Mesendoderm (in vitro differentiated cells): Measurements from ENCODE around the gene CAPN11.

Experiments used
- DNase-seq: peaks from one replicate; pipeline ENCODE4 v3.0.0; 2013
- H2AK5ac ChIP-seq: 2 replicates; pipeline ENCODE4 v1.6.1; 2013; ENCODE audit warnings: low read length, inconsistent platforms
- H2BK120ac ChIP-seq: 2 replicates; pipeline ENCODE4 v1.6.1; 2013; ENCODE audit warnings: low read depth, mild to moderate bottlenecking, low read length, moderate library complexity, mixed read lengths
- H2BK15ac ChIP-seq: replicated peaks from 2 replicates; pipeline ENCODE4 v1.6.1; 2013; ENCODE audit warnings: low read depth, mild to moderate bottlenecking, moderate library complexity
- H2BK5ac ChIP-seq: 2 replicates; pipeline ENCODE4 v1.6.1; 2013; ENCODE audit warnings: low read length, inconsistent platforms
- H3K18ac ChIP-seq: 2 replicates; pipeline ENCODE4 v1.6.1; 2013; ENCODE audit warnings: mild to moderate bottlenecking, low read length, mixed read lengths
- H3K23ac ChIP-seq: one replicate; pipeline ENCODE4 v1.6.1; 2013; ENCODE audit warnings: low read length
- H3K27ac ChIP-seq: 2 replicates; pipeline ENCODE4 v1.5.1; 2013; ENCODE audit warnings: low read depth, mild to moderate bottlenecking, inconsistent platforms, low read length, moderate library complexity
- H3K27me3 ChIP-seq: 2 replicates; pipeline ENCODE4 v1.6.1; 2013; ENCODE audit warnings: low read length, control low read depth, mild to moderate bottlenecking, inconsistent platforms; ENCODE audit not compliant: insufficient read depth, poor library complexity
- H3K36me3 ChIP-seq: 2 replicates; pipeline ENCODE4 v1.6.1; 2013; ENCODE audit warnings: low read length, inconsistent platforms; ENCODE audit not compliant: control insufficient read depth, insufficient read depth
- H3K4ac ChIP-seq: one replicate; pipeline ENCODE4 v1.6.1; 2013; ENCODE audit warnings: low read depth, mild to moderate bottlenecking, low read length, moderate library complexity
- H3K4me1 ChIP-seq: 2 replicates; pipeline ENCODE4 v1.6.1; 2013; ENCODE audit warnings: low read depth, low read length, inconsistent platforms; ENCODE audit not compliant: control insufficient read depth
- H3K4me2 ChIP-seq: 2 replicates; pipeline ENCODE4 v1.6.1; 2013; ENCODE audit warnings: low read length
- H3K4me3 ChIP-seq: 2 replicates; pipeline ENCODE4 v1.5.1; 2013; ENCODE audit warnings: mild to moderate bottlenecking, low read length
- H3K56ac ChIP-seq: one replicate; pipeline ENCODE4 v1.6.1; 2013; ENCODE audit warnings: low read length
- H3K79me1 ChIP-seq: 2 replicates; pipeline ENCODE4 v1.6.1; 2013; ENCODE audit warnings: low read length, inconsistent platforms
- H3K79me2 ChIP-seq: 2 replicates; pipeline ENCODE4 v1.6.1; 2013; ENCODE audit warnings: mild to moderate bottlenecking, low read length; ENCODE audit not compliant: control insufficient read depth, insufficient read depth
- H3K9ac ChIP-seq: 2 replicates; pipeline ENCODE4 v1.6.1; 2013; ENCODE audit warnings: low read length, inconsistent platforms
- H4K5ac ChIP-seq: one replicate; pipeline ENCODE4 v1.6.1; 2013; ENCODE audit warnings: low read length
- H4K8ac ChIP-seq: one replicate; pipeline ENCODE4 v1.6.1; 2013; ENCODE audit warnings: low read depth, mild to moderate bottlenecking, control low read depth, low read length, moderate library complexity
- WGBS: extraction: QIAGEN DNeasy Blood & Tissue Kit; methylation state at CpG from one replicate; pipeline ENCODE4 v1.1.7; 2013; ENCODE audit warnings: low lambda C conversion rate, missing lambda C conversion rate; ENCODE audit not compliant: insufficient coverage; ENCODE audit errors: extremely low coverage; 5-methylcytosine and 5-hydroxymethylcytosine counted together

Gene CAPN11

DNA sequence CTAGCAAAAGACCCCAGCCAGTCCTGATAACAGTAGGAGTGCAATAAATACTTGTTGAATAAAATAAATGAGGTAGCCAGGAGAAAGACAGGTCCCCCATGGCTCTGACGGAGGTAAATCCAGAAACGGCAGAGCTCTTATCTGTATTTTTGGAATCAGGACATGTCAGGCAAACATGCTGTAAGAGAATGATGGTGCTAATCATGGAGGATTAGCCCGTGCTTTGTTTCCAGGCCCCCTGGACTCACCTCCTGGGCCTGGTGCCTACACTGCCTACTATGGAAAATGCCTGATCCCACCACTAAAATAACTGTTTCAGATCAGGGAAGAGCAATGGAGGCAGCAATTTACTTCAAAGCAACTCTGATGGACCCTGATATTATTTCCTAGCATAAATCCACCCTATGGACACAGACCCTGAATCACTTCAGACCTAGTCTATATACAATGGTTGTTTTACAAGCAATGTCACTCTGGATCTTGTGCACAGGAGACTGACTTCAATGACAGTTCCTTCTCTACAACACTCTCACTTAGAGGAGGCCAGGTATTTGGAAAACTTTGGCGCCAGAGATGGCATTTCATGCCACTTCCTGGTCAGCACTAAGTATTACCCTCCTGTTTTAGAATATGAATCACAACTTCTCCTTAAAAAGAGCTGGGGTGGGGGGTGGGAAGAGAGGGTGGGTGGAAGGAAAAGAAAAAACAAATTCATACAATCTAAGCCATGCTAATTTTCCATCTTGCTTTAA, 37.8 kb upstream of the CAPN11 start:
- Histone ChIP-seq H3K9ac (no peak overlapping the region), H3K79me2 (peaks cover 95% of the 10 kb centered on the region), H3K36me3 (no peaks in the 10 kb centered on the region), H4K5ac (no peak overlapping the region), H3K79me1 (peaks cover 29% of the 10 kb centered on the region), H2BK15ac (no peak overlapping the region), H3K4me3 (no peak overlapping the region), H3K23ac (no peak overlapping the region), H3K56ac (no peak overlapping the region), H2BK5ac (no peak overlapping the region), H3K4me2 (no peak overlapping the region), H3K4me1 (peaks cover 11% of the 10 kb centered on the region), H3K4ac (no peak overlapping the region), H2AK5ac (no peak overlapping the region), H2BK120ac (no peak overlapping the region), H3K18ac (no peak overlapping the region), H3K27me3 (no peaks in the 10 kb centered on the region), H4K8ac (no peak overlapping the region), H3K27ac (no peak overlapping the region)
- DNase-seq = peak; percentile 64
- WGBS = no CpG with 5 or more reads among the region's 4 CpGs

GRCh38 chr6:44122801-44123200, 35.8 kb upstream of the CAPN11 start:
- no peak for DNase-seq
- Histone ChIP-seq H3K23ac (no peak overlapping the region), H3K79me2 (peaks cover 87% of the 10 kb centered on the region), H3K4me1 (peaks cover 14% of the 10 kb centered on the region), H3K27me3 (no peaks in the 10 kb centered on the region), H2BK5ac (no peak overlapping the region), H2BK15ac (no peak overlapping the region), H2AK5ac (no peak overlapping the region), H3K4me2 (no peak overlapping the region), H3K56ac (no peak overlapping the region), H3K79me1 (peaks cover 22% of the 10 kb centered on the region), H3K27ac (no peak overlapping the region), H3K18ac (no peak overlapping the region), H4K8ac (no peak overlapping the region), H3K4me3 (no peak overlapping the region), H3K9ac (peak overlapping the region; percentile 37), H3K4ac (no peak overlapping the region), H3K36me3 (no peaks in the 10 kb centered on the region), H4K5ac (no peak overlapping the region), H2BK120ac (no peak overlapping the region)
- no CpG with 5 or more reads among the region's 1 CpG for WGBS

DNA sequence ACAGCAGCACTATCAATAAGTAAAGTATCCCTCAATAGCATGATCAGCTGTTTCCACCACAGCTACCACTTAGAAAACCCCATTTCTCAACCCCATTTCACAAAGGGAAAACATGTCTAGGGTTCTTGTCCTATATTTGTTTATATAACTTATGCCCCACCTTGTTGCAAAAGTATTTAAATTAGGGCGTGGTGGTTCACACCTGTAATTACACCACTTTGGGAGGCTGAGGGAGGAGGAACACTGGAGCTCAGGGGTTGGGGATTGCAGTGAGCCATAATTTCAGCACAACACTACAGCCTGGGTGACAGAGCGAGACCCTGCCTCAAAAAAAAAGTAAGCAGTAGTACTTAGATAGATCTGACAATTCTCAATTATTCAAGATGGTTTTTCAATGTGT, 35.1 kb upstream of the CAPN11 start:
- Histone ChIP-seq H3K27ac (no peak overlapping the region), H2BK120ac (no peak overlapping the region), H3K79me2 (peaks cover 79% of the 10 kb centered on the region), H3K27me3 (no peaks in the 10 kb centered on the region), H2BK15ac (no peak overlapping the region), H3K79me1 (peaks cover 22% of the 10 kb centered on the region), H2AK5ac (no peak overlapping the region), H3K36me3 (no peaks in the 10 kb centered on the region), H2BK5ac (no peak overlapping the region), H3K4me1 (peaks cover 14% of the 10 kb centered on the region), H3K4me2 (no peak overlapping the region), H3K9ac (no peak overlapping the region), H3K4ac (no peak overlapping the region), H3K56ac (no peak overlapping the region), H3K23ac (no peak overlapping the region), H4K8ac (no peak overlapping the region), H4K5ac (no peak overlapping the region), H3K18ac (no peak overlapping the region), H3K4me3 (no peak overlapping the region)
- no CpG with 5 or more reads among the region's 2 CpGs for WGBS
- no peak for DNase-seq

DNA sequence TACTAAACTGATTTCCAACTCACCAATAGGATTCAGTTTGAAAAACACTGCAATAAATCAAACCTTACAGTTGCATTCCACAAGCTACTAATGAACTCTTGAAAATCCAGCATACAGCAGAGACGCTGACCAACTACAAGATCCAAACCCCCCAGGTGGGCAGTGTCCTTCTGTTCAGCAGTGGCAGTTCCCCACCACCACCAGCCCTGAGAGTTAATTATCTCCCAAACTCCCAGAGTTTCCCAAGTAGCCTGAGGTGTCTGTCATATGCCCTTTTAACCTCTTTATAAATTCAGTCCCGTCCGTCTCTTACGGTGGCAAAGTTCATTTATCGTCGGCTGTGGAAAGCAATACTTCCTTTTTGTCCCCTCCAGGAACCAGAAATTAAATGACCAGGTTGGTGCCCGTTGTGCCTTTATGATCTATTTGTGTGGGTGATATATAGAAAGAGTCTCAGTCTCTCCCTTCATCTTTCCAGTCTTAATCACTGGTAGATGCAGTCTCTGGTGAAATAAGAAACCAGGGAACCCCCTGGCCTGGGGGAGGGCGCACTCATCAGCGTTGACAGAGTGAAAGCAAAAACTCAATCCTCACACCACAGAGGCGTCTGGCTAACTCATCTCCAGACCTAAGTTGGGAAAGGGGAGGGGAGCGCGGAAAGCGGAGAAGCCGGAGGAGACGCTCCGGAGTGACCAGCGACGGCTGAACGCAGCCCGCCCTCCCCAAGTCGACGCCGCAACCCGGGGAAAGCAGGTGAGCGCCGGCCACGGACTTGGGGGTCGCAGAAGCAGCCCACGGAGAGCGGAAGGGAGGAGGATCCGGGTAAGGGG, 32.1 kb upstream of the CAPN11 start:
- no peaks in the 10 kb centered on the region for H3K27me3 ChIP-seq
- H3K79me2 ChIP-seq = peaks cover 51% of the 10 kb centered on the region
- H3K4me3 ChIP-seq = peak overlapping the region; percentile 91
- H3K4me1 ChIP-seq = peaks cover 9% of the 10 kb centered on the region
- H3K4me2 ChIP-seq = peak overlapping the region; percentile 53
- H4K8ac ChIP-seq = no peak overlapping the region
- WGBS = no CpG with 5 or more reads among the region's 31 CpGs
- peaks cover 13% of the 10 kb centered on the region for H3K79me1 ChIP-seq
- H2BK120ac ChIP-seq = no peak overlapping the region
- peak overlapping the region; percentile 80 for H3K27ac ChIP-seq
- H3K23ac ChIP-seq = peak overlapping the region; percentile 45
- peak overlapping the region; percentile 97 for H3K4ac ChIP-seq
- H3K18ac ChIP-seq = peak overlapping the region; percentile 99
- H4K5ac ChIP-seq = no peak overlapping the region
- no peak overlapping the region for H2BK15ac ChIP-seq
- no peaks in the 10 kb centered on the region for H3K36me3 ChIP-seq
- H3K9ac ChIP-seq = peak overlapping the region; percentile 91
- peak; percentile 89 for DNase-seq
- H3K56ac ChIP-seq = peak overlapping the region; percentile 99
- no peak overlapping the region for H2BK5ac ChIP-seq
- H2AK5ac ChIP-seq = no peak overlapping the region

DNA sequence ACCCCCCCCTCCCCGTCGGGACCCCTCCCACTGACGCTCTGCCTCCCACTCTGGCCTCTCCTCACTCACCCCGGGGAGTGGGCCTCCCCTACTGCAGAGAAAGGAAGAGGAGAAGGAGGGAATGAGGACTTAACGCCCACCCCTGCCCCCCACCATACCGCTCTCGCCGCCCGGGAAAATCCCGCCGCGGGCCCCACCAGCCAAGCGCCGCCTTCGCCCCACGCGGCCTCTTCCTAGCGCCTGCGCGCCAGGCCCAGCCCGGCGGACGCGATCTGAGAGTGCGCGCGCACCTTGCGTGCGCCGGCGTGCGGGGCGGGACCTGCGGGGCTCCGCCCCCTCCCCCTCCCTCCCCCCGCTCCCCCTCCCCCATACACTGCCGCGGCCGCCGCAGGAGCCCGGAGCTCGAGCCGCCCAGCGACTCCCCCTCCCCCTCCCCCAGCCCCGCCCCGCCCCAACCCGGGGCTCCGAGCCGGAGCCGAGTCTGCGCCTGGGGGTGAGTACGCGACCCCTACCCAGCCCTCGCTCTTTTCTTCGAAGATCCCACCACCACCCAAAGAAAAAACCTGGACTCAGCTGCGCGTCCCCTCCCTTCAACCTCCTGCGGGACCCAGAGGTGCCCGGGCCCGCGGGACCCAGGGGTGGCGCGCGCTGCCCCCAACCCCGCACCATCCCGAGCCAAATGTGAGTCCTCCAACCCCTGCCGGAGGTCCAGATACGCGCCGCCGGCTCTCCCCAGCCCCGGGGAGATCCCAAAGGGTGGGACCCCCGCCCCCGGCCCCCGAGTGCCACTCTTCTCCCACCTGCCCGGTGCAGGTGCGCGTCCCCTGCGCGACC, 31.2 kb upstream of the CAPN11 start, which contains the start of the genes MRPL14 and TMEM63B:
Gene MRPL14 (minus strand): TSS at position 267 of the 834 bp plus-strand sequence. CDS start 10,841 bp downstream, outside the sequence.
Gene TMEM63B (plus strand): TSS at position 369 of the 834 bp plus-strand sequence. CDS start 7,031 bp downstream, outside the sequence.
- peak; percentile 88 for DNase-seq

More for the DNA sequence above, 31.2 kb upstream of the CAPN11 start, which contains the start of the genes MRPL14 and TMEM63B:
- no CpG with 5 or more reads among the region's 80 CpGs for WGBS
- H3K79me2 ChIP-seq = peaks cover 45% of the 10 kb centered on the region
- no peaks in the 10 kb centered on the region for H3K36me3 ChIP-seq
- H2BK15ac ChIP-seq = no peak within 1 kb of the TSS
- H3K56ac ChIP-seq = peak within 1 kb of the TSS; percentile 99
- peak within 1 kb of the TSS; percentile 80 for H3K27ac ChIP-seq
- H3K4ac ChIP-seq = peak within 1 kb of the TSS; percentile 97
- peak within 1 kb of the TSS; percentile 79 for H3K4me2 ChIP-seq
- peaks cover 9% of the 10 kb centered on the region for H3K4me1 ChIP-seq
- peak within 1 kb of the TSS; percentile 83 for H2BK120ac ChIP-seq
- H4K5ac ChIP-seq = no peak within 1 kb of the TSS
- H3K79me1 ChIP-seq = peaks cover 13% of the 10 kb centered on the region
- no peak within 1 kb of the TSS for H2BK5ac ChIP-seq
- no peak within 1 kb of the TSS for H2AK5ac ChIP-seq
- H3K27me3 ChIP-seq = no peaks in the 10 kb centered on the region
- H3K23ac ChIP-seq = peak within 1 kb of the TSS; percentile 89
- H3K18ac ChIP-seq = peak within 1 kb of the TSS; percentile 99
- peak within 1 kb of the TSS; percentile 91 for H3K4me3 ChIP-seq
- peak within 1 kb of the TSS; percentile 91 for H3K9ac ChIP-seq
- peak within 1 kb of the TSS; percentile 87 for H4K8ac ChIP-seq
